ENCODE data around the gene USP44. TPM values are rescaled to one million over a fixed set of nuclear protein-coding genes. Genes with fewer than 3 reads are reported as not detected.
A peak's percentile ranks its signal among the peaks of the same experiment; 100 is the strongest.
"Not testable (repeated sequence)": the region's sequence is repeated elsewhere in the genome, so short reads cannot be mapped to it uniquely, and the experiment has no call there.

Gene USP44
- total and polyA plus RNA-seq, 2 donors from 2014 or later: 0.52 to 2.8 TPM

DNA sequence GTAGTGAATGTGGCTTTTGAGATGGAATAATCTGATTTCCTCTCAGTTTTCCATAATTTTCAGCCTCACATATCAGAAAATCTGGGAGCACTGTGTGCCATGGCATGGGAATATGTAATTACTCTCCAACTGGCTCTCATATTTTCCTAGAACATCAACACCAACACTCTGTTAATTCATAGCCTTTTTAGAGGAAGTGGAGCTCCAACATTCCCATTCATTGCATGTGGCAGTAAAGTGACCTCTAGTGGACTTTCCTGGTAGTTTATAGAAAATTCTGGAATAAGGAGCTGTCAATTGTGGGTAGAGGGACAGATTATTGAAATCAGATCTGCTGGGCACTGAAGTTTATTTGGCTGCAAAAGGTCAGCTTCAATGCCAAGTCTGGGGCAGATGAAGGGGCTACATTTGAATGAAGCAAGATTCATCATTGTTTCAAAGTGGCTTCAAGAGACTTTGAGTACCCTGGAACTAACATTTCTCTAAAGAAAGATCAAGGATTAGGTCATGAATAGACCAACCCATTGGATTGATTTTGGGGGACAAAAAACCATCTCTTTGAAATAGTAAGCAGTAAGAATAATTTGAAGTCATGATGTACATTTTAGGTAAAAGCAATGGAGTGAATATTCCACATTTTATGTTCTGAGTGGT is 23.6 kb upstream of the USP44 start:
- FAIRE-seq (peak; percentile 70), DNase-seq (peak in 2 of 5 donors; percentile 62 to 68)

DNA sequence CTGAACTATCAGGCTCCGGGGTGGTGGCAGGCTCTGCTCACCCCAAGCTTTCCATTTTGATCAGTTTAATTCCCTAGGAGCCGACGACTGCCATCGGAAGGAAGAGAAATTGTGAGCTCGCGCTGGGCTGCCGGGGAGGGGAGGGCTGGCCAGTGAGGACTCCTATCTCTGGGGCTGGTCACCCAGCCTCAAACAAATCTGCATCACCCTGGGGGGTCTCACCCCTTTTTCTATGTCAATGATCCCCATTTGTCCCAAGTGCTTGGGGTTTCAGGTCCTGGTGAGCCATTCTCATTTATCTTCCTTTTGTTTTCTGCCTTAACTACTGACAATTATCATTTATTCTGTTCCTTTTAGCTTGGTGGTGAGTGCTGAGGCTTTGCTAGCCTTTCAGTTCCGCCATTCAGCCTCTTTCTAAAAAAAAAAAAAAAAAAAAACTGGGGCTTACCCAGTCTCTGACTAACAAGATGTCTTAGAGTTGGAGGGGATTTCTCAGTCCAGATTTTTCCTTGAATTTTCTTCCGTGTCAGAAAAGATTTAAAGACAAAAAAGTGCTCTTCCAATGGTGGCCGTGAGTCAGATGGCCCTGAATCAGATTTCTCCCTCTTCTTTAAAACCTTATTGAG is 22.8 kb upstream of the USP44 start:
- H3K27ac ChIP-seq (ENCODE audit: low read depth in 2 of 2, low read length in 2 of 2): no peak overlapping the region
- DNase-seq (no peak), FAIRE-seq (no peak)
- intact Hi-C loops (cut with DNase I): no loop called here
- TF ChIP-seq, protein P1, sequence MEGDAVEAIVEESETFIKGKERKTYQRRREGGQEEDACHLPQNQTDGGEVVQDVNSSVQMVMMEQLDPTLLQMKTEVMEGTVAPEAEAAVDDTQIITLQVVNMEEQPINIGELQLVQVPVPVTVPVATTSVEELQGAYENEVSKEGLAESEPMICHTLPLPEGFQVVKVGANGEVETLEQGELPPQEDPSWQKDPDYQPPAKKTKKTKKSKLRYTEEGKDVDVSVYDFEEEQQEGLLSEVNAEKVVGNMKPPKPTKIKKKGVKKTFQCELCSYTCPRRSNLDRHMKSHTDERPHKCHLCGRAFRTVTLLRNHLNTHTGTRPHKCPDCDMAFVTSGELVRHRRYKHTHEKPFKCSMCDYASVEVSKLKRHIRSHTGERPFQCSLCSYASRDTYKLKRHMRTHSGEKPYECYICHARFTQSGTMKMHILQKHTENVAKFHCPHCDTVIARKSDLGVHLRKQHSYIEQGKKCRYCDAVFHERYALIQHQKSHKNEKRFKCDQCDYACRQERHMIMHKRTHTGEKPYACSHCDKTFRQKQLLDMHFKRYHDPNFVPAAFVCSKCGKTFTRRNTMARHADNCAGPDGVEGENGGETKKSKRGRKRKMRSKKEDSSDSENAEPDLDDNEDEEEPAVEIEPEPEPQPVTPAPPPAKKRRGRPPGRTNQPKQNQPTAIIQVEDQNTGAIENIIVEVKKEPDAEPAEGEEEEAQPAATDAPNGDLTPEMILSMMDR (IDR thresholded peaks at IDR 0.05; ENCODE audit: borderline replicate concordance, extremely low read depth, insufficient read depth): no peak
- H3K9ac ChIP-seq (ENCODE audit: low read length in 3 of 3): no peak overlapping the region
- no peaks in the 10 kb centered on the region for H3K9me3 ChIP-seq (ENCODE audit: control insufficient read depth in 2 of 3, insufficient read depth in 1 of 3, low read length in 3 of 3)
- no peaks in the 10 kb centered on the region for H3K27me3 ChIP-seq (ENCODE audit: control insufficient read depth, insufficient read depth, low read length)
- no peaks in the 10 kb centered on the region for H3K36me3 ChIP-seq (ENCODE audit: control insufficient read depth in 2 of 3, insufficient read depth in 3 of 3, low read length in 3 of 3)
- H3K4me3 ChIP-seq (ENCODE audit: low read length in 3 of 3): no peak overlapping the region
- no peaks in the 10 kb centered on the region for H3K4me1 ChIP-seq (ENCODE audit: control insufficient read depth in 2 of 3, insufficient read depth in 2 of 3, low read depth in 1 of 3, low read length in 3 of 3)

More for the DNA sequence above, 23.6 kb upstream of the USP44 start:
- no peaks in the 10 kb centered on the region for H3K36me3 ChIP-seq (ENCODE audit: control insufficient read depth in 2 of 3, insufficient read depth in 3 of 3, low read length in 3 of 3)
- H3K9ac ChIP-seq (ENCODE audit: low read length in 3 of 3): no peak overlapping the region
- H3K4me3 ChIP-seq (ENCODE audit: low read length in 3 of 3): no peak overlapping the region
- intact Hi-C loops (cut with DNase I): no loop called here
- TF ChIP-seq, protein P1 (IDR thresholded peaks at IDR 0.05; ENCODE audit: borderline replicate concordance, extremely low read depth, insufficient read depth): peak; percentile 44
- no peak overlapping the region for H3K27ac ChIP-seq (ENCODE audit: low read depth in 2 of 2, low read length in 2 of 2)
- H3K27me3 ChIP-seq (ENCODE audit: control insufficient read depth, insufficient read depth, low read length): no peaks in the 10 kb centered on the region
- no peaks in the 10 kb centered on the region for H3K9me3 ChIP-seq (ENCODE audit: control insufficient read depth in 2 of 3, insufficient read depth in 1 of 3, low read length in 3 of 3)
- no peaks in the 10 kb centered on the region for H3K4me1 ChIP-seq (ENCODE audit: control insufficient read depth in 2 of 3, insufficient read depth in 2 of 3, low read depth in 1 of 3, low read length in 3 of 3)

DNA sequence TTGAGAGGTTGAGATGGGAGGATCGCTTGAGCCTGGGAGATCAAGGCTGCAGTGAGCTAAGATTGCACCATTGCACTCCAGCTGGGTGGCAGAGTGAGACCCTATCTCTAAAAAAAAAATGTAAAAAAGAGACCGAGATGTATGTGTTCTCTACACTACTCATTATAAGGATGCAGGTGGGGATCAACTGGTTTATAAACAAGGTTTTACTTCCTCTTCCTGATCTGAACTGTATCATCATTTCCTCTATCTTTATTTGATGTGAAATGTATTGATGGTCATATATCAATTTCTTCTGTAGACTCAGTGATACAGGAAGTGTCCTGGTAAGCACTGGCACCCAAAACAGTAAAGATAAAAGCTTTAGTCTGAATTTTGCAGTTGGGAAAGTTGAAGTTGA is 20.1 kb upstream of the USP44 start:
- TF ChIP-seq, protein P1 (IDR thresholded peaks at IDR 0.05; ENCODE audit: borderline replicate concordance, extremely low read depth, insufficient read depth): no peak
- H3K27me3 ChIP-seq (ENCODE audit: control insufficient read depth, insufficient read depth, low read length): no peaks in the 10 kb centered on the region
- no peaks in the 10 kb centered on the region for H3K36me3 ChIP-seq (ENCODE audit: control insufficient read depth in 2 of 3, insufficient read depth in 3 of 3, low read length in 3 of 3)
- FAIRE-seq (no peak), DNase-seq (no peak)
- H3K9ac ChIP-seq (ENCODE audit: low read length in 3 of 3): no peak overlapping the region
- H3K4me3 ChIP-seq (ENCODE audit: low read length in 3 of 3): no peak overlapping the region
- no peaks in the 10 kb centered on the region for H3K9me3 ChIP-seq (ENCODE audit: control insufficient read depth in 2 of 3, insufficient read depth in 1 of 3, low read length in 3 of 3)
- intact Hi-C loops (cut with DNase I): no loop called here
- H3K27ac ChIP-seq (ENCODE audit: low read depth in 2 of 2, low read length in 2 of 2): no peak overlapping the region
- no peaks in the 10 kb centered on the region for H3K4me1 ChIP-seq (ENCODE audit: control insufficient read depth in 2 of 3, insufficient read depth in 2 of 3, low read depth in 1 of 3, low read length in 3 of 3)

DNA sequence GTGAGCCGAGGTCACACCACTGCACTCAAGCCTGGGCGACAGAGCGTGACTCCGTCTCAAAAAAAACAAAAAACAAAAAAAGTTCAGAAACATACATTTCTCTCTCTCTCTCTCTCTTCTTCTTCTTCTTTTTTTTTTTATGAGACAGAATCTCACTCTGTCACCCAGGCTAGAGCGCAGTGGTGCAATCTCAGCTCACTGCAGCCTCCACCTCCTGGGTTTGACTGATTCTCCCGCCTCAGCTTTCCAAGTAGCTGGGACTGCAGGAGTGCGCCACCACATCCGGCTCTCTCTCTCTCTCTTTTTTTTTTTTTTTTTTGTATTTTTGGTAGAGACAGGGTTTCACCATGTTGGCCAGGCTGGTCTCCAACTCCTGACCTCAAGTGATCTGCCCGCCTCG is 16.8 kb upstream of the USP44 start:
- H3K4me3 ChIP-seq (ENCODE audit: low read length in 3 of 3); H3K36me3 ChIP-seq (ENCODE audit: control insufficient read depth in 2 of 3, insufficient read depth in 3 of 3, low read length in 3 of 3); H3K4me1 ChIP-seq (ENCODE audit: control insufficient read depth in 2 of 3, insufficient read depth in 2 of 3, low read depth in 1 of 3, low read length in 3 of 3); DNase-seq; H3K9me3 ChIP-seq (ENCODE audit: control insufficient read depth in 2 of 3, insufficient read depth in 1 of 3, low read length in 3 of 3); FAIRE-seq; H3K27me3 ChIP-seq (ENCODE audit: control insufficient read depth, insufficient read depth, low read length); H3K27ac ChIP-seq (ENCODE audit: low read depth in 2 of 2, low read length in 2 of 2); intact Hi-C loops (cut with DNase I); H3K9ac ChIP-seq (ENCODE audit: low read length in 3 of 3): not testable (repeated sequence)

All from kidney (tissue), 14 donors.